HG03432 (cell line): ENCODE data around the gene LSM6.

Experiments
- ATAC-seq: cut with Tn5 transposase; IDR thresholded peaks from one replicate; pipeline ENCODE4 v1.9.1; 2021; ENCODE audit warnings: mild to moderate bottlenecking, moderate library complexity; ENCODE audit not compliant: unreplicated experiment

Gene LSM6

DNA sequence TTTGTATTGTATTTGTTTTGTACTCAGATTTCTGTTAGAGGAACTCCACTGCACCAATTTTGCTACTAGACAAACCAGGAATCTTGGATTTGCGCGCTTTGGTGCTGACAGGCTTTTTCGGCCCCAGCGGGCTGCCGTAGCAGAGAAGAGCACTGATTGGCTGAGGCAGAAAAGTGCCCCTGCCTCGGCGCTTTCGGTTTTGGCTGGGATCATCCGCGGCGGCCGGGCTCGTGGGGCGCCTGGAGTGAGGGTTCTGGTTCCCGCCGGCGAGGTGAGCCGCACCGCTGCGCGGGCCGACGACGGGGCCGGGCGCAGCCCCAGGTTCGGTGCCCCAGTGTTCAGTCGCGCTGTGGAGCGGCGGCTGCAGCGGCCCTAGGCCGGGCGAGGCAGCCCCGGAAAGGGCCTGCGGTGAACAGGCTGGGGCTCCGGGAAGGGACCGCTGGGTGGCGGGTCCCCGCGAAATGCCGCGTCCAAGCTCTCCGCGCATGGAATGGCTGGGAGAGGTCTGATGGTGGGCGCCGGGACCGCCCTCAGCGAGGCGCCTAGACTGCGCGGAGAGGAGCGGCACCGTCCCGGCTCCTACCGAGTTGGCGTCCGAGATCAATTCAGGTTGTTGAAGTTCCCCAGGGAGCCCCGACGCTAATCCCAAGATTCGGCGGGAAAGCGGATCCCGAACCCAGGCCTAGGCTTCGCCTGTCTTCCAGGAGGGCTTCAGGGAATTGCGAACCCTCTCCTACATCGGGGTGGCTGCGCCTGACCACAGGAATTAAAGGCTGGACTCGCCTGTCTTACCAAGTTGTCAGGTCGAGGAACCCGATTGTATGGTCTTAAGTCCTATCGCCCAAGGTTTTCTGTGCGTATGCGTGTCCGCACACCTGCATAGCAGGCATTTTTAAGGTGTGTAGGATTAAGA is at the start of gene LSM6:
Gene LSM6, plus strand, starts transcription at position 178 of the 913 bp plus-strand sequence. CDS start 7,204 bp downstream, outside the sequence.
- ATAC-seq, result peak; percentile 96

DNA sequence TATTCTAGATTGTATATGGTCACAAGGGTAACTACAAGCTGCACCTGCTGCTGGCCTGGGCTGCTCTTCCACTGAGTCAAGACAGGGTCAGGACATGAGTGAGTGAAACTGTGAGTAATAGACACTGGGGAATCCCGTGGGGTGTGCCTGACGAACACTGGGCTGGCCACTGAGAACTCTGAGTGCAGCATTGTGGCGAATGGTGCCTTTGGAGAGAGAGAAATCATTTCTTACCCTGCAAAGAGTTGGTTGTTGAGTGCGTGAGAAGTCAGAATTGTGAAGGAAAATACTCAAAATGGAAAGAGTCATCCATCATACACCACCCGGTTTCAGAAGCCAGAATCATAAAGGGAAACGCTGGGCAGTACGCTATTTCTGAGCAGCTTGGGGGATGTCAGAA is 43.1 kb upstream of the LSM6 start:
- ATAC-seq, result peak; percentile 100

DNA sequence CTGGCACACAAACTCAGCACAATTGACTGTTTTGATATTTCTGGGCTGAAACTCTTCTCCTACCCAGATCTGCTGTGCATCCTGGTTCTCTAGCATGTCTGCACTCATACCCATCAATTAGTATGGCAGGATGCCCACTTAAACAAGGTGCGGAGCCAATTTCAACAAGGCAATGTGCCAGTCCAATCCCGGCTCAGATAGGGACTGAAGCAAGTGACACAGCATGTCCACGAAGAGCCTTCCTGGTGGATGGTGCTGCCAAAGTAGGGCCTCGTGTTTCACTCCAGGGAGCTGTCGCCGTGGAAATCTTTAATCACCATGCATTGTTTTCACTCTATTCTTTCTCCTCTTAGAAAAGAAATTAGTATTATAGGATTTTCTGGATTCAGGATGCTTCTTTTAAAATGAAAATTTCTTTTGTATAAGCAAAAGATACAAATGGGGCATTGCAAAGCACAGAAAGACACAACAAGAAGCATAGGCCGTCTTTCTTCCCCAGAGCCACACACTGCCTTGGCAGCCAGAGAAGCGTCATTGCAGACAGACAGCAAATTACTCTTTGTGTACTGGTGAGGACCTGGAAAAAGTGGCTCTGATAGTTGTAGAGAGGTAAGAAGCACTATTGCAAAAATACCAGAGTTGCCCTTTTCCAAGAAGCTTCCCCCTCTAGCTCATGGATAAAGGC is 40.6 kb upstream of the LSM6 start:
- ATAC-seq, result no peak

DNA sequence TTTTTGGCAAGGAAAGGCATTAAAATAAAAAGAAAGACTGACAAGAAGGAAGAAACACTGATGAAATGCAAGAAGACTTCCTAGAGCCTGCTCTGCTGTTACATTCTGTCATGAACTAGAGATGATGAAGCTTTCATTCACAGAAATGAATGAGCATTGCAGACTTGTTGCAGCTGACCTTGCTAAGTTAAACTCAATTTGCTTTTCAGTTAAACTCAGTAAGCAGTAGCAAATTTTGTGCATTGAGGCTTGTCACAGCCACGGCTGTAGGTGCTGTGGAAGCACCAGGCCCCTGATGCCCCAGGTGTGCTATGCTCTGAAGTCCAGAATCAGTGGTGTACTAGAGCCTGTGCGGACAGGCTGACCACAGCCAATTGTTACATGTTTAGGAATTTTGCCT is 39.6 kb upstream of the LSM6 start:
- ATAC-seq, result no peak

DNA sequence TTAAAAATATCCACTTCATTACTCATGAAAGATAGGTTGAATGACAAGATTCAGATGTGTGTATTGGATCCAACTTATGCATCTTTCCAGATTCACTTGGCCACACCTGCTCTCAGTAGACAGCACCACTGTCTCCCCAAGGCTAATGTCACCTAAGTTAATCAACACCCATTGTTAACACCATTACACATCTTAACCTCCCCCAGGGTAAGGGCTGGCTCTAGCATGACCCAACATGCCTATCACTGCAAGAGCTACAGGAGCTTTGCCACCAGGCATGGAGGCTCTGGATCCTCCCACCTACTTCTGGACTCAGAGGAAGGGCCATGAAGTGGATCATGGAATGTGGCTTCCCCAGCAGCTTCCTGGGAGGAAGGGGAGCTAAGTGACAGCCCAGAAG is 32.8 kb upstream of the LSM6 start:
- ATAC-seq, result peak; percentile 70

DNA sequence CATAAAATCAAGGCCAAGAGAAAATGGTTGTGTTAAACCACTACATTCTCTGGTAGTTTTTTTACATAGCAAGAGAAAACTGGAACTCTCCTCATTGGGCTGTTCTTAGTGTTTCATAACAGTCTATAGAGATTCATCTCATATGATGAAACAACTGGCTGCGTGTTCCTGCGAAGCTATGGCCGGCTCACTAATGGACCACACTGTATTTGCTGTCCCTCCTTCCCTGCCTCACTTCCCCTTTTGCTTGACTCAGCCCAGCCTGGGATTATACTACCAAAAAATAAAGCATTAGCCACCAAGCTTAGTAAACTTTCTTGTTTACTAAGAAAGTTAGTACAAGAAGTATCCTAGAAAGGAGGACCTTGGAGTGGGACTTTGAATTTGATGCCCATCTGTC is 31.6 kb upstream of the LSM6 start:
- ATAC-seq, result no peak

DNA sequence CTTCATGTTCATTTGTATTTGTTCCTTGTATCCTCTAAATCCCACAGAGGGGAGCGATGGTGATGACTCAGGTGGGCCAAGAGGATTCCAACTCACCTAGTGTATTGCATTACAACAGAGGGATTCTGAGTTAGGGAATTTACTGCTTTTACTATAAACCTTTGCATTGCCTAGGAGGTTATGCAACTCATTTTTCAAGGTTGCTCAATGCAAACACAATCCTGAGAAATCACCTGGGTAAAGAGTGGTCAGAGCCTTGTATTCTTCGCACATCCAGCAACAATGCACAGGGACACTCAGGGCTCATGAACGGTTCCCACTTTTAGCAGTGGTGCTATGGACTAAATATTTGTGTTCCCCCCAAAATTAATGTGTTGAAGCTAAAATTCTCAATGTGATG is 28.6 kb upstream of the LSM6 start:
- no peak for ATAC-seq

DNA sequence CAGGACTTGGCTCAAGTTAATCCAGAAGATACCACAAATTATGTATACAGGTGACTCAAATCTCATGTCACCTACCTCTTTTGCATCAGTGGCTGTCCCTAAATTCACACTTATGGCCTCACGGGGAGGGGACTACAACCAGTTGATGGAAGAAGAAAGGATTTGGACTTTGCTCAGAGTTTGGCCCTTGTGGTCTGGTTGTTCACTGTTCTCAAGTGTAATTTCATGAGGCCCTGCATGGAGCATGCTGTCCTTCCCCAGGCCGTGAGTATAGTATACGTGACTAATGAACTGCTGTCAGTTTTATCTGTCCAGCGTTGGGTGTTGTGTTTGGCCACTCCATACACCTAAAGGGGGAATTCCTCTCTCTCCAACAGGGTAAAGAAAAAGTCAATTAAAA is 27.5 kb upstream of the LSM6 start:
- ATAC-seq, result no peak

DNA sequence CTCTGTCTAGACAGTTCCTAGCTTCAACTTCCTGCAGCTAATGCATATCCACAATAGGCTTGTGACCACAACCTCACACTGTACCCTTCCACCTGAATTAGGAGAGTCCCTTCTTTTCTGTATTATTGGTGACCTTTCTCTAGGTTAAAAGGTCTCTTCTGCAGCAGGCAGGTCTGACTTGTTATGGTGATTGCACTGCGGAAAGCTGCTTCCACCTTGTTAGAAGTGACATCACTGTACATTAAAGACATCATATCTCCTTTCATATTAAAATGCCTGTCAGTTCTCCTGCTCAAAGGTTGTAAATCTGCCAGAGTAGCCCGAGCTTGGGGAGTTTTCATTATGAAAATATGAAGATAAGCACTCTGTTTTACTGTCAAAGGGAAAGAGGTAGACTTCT is 21.5 kb upstream of the LSM6 start:
- no peak for ATAC-seq

DNA sequence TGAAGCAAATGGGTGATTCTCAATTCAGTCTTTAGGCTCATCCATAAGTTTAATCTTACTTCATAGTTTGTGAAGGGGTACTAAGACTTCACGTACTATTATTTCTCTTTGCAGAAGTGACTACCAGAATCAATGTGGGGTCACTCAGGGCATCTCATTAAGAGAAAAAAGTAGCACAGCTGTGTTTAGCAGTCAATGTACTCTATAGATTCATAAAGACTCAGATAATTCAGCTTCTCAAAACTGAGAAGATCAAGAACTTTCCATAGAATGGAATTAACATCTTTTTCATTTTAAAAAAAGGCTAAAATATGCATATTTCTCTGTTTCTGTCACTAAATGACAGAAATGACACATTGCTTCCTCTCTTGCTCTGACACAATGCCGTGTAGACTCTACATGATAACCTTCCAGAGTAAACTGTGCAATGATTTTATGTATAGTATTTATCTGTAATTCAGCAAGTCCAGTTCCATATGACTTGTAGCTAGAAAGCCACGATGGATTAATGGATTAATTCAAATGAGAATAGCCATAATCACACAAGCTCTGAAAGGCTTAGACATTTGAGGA is 20.3 kb upstream of the LSM6 start:
- peak; percentile 38 for ATAC-seq

DNA sequence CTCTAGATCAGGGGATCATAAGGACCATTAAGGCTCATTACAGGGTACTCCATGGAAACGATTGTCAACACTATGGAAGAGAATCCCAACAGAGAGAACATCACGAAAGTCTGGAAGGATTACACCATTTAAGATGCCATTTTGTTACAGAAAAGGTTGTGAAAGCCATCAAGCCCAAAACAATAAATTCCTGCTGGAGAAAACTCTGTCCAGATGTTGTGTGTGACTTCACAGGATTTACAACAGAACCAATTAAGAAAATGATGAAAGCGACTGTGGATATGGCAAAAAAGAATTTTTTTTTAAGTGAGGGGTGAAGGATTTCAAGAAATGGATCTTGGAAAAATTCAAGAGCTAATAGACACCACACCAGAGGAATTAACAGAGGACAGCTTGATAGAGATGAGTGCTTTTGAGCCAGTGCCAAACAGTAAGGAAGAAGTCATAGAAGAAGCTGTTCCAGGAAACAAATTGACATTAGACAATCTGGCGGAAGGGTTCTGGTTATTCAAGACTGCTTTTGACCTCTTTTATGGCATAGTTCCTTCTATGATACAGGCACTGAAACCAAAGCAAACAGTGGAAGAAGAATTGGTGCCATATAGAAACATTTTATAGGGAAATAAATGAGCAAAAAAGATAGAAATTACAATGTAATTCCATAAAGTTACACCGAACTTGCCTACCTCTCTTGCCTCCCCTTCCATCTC is 17.3 kb upstream of the LSM6 start:
- ATAC-seq, result no peak

DNA sequence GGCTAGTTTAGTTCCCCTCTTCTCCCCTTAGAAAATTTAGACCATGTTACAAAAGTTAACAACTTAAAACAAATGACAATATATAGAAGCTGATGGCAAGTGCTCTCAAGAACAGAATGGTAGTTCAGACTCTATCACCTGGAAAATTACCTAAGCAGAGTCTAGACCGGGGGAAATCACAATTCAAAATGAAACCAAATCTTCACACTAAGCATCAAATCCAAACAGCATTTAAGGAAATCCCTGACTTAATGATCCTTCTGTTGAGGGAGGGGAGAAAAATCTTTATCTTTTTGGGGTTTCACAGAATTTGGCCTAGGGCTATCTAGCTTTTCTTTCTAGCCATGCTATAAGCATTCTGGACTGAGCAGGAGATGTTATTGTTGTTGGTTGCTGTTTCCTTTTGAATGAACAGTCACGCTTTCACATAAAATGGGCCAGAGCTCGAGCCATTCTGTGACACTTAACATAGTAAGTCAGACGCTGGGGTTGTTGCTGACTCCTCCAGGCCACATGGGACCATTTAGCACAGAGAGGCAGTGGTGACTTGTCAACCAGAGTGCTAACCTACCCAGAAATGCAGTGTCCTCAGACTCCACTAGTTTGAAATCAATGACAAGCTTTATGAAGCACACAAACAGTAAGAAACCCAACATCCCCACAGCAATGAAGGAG is 16.0 kb upstream of the LSM6 start:
- ATAC-seq, result peak; percentile 87

DNA sequence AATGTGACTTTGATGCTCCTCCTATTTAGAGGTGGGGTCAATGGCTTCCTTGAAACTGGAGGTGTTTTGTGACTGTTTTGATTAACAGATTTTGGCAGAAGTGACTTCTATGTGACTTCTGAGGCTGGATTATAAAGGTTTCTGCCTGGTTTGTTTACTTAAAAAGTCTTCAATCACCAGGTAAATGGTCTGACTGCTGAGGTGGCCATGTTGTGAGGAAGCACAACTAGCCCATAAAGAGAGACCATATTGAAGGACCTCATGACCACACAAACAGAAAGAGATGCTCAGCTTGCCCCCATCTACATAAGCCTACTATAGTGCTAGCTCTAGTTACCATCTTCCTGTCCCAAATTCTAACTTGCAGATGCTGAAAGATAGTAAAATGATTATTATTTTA is 14.3 kb upstream of the LSM6 start:
- no peak for ATAC-seq

DNA sequence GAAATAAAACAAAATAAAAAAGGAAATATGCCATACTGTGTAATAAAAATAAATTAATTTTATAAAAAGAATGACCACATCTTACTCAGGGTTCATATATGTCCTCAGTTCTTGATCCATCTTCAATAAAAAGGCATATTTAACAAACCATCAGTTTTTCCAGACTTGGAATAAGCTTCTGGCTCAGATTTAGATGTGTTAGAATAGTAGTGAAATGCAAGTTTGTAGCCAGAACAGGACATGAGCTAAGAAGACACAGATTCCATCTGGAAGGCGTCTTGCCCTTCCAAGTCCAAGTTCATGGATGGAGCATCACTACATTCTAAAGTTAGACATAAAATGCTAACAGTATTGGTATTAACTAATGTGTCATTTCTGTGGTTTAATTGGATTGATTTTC is 10.3 kb upstream of the LSM6 start:
- no peak for ATAC-seq

DNA sequence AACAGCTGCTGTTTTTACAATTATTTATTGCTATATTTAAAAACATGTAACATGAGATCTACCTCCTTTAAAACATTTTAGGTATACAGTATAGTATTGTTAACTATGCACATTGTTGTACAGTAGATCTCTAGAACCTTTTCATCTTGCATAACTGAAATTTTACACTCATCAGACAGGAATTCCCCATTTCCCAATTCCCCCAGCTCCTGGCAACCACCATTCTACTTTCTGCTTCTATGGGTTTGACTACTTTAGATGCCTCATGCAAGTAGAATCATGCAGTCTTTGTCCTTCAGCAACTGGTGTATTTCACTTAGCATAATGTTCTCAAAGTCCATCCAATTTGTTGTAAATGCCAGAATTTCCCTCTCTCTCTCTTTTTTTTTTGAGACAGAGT is 9.7 kb upstream of the LSM6 start:
- no peak for ATAC-seq

DNA sequence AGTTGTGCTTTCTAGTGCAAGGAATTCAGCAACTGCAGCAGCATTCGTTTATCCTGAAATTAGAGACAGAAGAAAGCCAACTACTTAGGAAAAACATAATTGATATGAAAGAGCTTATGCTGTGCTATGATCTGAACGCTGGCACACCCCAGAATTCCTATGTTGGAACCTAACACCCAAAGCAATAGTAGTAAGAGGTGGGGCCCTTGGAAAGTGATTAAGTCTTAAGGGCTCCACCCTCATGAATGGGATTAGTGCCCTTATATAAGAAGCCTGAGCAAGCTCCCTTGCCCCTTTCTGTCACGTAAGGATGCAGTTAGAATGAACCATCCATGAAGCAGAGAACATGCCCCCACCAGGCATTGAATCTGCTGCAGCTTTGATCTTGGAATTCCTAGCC is 5.4 kb upstream of the LSM6 start:
- ATAC-seq, result no peak

DNA sequence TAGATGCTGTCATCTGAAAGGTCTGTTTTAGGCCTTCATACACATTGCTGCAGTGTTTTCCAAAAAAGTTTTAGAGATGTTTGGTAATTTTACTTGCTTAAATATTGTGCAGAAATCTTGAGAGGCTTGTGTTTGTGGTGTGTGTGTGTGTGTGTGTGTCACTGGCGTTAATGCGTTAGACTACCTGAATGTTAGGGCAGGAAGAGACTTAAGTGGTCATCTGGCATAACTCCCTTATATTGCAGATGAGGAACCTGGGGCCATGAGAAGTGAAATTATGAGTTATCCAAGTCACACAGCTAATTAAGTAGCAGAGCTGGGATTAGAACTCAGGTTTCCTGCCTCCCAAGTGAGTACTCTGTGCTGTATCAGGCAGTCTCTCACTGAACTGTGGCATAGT is 1.4 kb downstream of the LSM6 start:
- no peak for ATAC-seq

DNA sequence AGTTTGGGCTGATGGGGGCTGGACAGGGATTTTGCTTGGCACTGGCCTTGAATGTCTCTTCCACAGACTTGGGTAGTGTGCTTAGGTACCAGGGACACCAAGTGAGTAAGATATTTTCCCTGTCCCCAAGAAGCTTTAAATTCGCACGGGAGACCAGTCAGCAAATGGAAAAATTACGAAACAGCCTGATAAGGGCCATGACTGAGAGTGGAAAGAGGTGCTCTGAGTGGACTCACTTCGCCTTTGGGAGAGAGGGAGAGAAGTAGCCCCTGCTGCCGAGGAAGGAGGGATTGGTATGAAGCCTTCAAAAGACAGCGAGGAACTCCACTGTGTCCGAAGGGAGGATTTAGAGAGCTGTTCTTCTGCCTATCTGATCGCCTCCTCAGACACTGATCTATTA is 2.6 kb downstream of the LSM6 start:
- ATAC-seq, result no peak

DNA sequence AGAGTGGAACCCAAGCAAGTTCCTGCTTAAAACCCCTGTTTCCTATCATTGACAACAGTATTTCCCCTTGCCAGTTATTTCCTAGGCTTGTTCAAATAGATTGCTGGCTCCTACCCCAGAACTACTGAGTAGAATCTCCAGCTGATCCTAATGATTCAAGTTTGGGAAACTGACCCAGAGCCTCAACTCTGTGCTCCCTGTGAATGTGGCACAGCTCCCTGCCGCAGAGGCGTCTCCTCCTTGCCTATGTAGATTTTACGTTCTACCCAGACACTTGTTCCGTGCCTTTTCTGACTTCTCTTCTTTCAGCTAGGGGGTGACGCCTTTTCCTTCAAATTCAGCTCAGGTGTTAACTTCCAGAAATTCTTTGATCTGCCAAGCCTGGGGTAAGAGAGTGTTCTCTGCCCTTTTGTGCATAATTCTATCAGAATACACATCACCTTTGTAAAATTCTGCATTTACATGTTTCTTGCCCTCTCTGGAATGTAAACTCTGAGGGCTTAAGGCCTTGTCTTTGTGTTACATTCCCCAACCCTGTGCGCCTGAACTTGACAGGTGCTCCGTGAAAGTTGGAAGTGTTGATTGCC is 4.4 kb downstream of the LSM6 start:
- no peak for ATAC-seq

DNA sequence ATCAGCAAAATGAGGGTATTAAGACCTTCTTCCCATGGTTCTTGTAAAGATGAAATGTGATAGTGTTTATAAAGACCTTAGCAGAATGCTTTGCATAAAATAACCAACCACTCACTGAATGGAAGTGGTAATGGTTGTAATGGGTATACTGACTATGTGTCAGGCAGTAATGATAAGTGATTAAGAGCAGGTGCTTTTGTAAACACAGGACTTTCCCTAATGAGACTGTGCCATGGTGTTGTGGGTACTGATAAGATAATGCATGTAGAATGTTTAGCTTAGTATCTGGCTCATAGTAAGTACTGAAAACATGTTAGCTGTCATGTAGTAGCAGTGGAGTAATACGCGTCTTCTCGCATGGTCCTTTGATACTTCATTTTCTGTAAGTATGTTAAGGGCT is 6.9 kb downstream of the LSM6 start:
- no peak for ATAC-seq
